Activated gamma-delta T cell treated with Interleukin-2 at 50 U/mL for 16 hours (primary cell): ENCODE data around the gene OLFM2.
"Not testable (repeated sequence)": the region's sequence is repeated elsewhere in the genome, so short reads cannot be mapped to it uniquely, and the experiment has no call there.

Source experiments
- DNase-seq: peaks from one replicate; pipeline ENCODE4 v3.0.0-alpha.2; 2020

The OLFM2 gene

GRCh38 chr19:9857920-9858746 is 78.2 kb downstream of the OLFM2 start:
- DNase-seq: no peak

DNA sequence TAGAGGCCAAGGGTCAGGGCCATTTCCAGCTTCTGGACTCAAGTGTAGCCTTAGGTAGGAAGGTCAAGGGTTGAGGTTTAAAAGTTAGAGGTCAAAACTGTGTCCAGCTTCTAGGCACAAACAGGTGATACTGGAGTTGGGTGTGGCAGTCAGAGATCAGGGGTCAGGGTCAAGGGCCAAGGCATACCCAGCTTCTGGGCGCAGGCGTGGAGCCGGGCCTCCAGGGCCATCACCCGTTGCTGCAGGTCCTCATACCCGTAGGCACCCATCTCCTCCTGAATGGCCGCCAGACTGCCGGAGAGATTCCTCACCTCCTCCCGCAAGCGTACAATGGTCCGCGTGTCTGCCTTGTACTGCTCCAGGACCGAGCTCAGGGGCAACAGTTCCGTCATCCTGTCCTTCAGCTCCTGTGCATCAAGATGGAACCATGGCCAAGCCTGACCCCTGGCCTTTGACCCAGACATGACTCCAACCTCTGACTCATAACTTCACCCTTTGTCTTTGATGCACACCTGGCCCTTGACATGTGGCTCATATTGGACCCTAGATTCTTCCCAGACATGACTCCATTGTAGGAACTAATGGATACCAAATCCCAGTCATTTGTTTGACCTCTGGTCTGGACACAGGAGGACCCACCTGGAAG is 79.1 kb downstream of the OLFM2 start:
- no peak for DNase-seq

GRCh38 chr19:9856609-9857008 is 79.7 kb downstream of the OLFM2 start:
- DNase-seq: no peak

DNA sequence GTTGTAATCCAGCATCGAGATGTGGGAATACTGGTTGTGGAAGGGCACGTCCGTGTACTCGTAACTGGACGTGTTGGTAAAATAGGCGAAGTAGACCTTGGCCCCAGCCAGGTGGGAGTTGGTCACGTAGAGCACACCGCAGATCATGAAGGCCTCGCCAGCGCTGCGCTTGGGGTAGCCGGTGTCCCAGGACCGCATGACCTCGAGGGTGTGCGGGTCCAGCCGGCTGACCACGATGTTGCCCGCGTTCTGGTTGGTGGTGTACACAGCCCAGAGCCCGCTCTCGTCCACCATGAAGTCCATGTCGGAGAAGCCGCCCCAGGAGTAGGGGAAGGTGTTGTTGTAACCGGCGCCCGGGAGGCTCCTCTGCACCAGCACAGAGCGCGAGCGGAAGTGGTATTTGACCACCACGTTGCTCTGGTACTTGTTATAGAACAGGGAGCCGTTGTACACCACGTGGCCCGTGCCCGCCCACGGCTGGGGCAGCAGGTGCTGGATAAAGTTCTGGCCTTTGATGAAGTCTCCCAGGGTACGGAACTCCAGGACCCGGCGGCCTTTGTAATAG is 82.0 kb downstream of the OLFM2 start:
- no peak for DNase-seq

- DNase-seq: no peak
Measured at GRCh38 chr19:9850235-9850959, 85.9 kb downstream of the OLFM2 start.

- no peak for DNase-seq
Measured at GRCh38 chr19:9849791-9850190, 86.5 kb downstream of the OLFM2 start.

DNA sequence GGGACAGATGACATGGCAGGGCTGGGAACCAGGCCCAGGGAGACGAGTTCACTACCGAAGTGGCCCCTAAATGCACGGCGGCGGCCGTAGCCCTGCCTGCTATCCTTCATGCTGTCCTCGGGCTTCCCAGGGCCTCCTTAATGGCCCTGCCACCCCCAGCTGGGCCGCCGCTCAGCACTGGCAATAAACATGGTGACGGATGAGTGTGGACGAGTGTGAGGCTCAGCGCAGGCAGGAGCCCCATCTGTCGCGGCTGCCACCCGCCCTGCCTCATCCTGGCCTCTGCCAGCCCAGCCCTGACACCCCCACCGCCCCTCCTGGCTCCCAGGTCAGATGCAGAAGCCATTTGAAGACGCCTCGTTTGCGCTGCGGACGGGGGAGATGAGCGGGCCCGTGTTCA is 87.6 kb downstream of the OLFM2 start:
- DNase-seq: no peak

DNA sequence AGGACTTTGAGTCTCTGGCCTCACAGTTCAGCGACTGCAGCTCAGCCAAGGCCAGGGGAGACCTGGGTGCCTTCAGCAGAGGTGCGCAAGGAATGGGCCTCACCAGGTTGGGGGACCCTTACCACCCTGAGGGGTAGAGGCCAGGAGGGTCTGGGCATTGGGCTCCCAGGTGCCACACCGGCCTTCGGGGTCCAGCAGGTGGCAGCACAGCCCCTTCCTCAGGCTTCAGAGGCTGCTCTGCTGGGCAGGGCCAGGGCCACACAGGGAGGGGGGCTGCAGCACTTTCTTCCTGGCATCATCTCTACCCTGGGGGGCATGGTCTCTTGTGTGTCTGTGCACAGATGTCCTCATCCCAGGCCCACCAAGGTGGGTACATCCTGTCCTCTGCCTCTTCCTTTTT is 88.3 kb downstream of the OLFM2 start:
- DNase-seq: peak; percentile 39

GRCh38 chr19:9847087-9847671 is 89.1 kb downstream of the OLFM2 start:
- peak; percentile 16 for DNase-seq

GRCh38 chr19:9843626-9844273 is 92.6 kb downstream of the OLFM2 start:
- DNase-seq: not testable (repeated sequence)

DNA sequence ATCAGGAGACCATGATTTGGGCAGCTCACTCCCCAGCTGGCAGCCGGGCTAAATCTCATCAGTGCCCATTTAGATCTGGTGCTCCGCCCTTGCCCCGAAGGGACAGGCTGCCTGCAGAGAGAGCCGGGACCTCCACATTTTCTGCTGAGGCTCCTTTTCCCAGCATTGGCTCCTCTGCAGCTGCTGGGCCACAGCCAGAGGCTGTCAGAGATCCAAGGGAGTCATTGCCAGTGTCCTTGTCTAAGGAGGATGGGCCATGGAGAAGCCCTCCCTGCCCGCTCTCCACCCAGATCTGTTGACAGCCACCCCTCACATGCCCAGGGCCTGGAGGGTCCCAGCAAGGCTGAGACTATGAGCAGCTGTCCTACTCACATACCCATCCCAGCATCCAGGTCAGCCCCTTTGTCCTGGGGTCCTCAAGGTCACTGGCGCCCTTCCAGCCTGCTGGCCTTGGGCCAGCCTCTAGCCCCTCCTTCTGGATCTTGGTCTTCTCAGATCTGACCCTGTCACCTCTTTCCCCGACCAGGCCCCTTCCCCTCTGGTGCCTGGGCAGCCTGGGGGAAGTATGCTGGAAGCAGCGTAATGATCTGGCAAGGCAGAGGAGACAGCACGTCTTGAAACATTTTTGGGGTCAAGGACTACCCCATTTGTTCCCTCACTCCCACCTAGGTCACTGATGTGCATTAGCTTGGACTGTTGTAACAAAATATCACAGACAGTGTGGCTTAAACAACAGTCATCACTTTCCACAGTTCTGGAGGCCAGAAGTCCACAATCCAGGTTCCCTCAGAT is 93.3 kb downstream of the OLFM2 start:
- DNase-seq: no peak

GRCh38 chr19:9839415-9839814 is 96.9 kb downstream of the OLFM2 start:
- no peak for DNase-seq

DNA sequence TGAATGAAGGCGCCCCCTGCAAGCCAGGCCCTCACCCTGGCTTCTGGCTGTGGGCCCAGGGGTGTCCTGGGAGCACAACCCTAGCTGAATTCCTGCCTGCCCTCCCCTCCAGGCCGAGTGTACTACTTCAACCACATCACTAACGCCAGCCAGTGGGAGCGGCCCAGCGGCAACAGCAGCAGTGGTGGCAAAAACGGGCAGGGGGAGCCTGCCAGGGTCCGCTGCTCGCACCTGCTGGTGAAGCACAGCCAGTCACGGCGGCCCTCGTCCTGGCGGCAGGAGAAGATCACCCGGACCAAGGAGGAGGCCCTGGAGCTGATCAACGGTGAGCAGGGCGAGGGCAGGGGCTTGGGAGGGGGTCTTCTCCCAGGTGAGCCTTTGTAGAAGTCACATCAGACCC is 98.0 kb downstream of the OLFM2 start:
- no peak for DNase-seq

DNA sequence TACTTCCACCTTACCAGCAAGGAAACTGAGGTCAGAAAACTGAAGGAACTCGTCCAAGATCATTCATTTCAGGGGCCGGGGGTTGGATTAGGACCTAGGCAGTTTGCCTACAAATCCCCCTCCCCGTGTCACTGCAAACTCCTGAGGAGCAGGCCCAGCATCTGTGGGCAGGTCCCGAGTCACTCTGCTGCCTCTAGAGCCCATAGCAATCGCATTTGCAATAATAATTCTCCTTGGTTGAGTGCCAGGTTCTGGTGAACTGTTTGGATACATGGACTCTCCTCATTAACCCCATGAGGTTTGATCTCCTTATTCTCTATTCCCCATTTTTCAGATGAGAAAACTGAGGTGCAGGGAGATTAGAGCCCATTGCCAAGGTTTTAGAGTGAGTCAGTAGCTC is 100.3 kb downstream of the OLFM2 start:
- no peak for DNase-seq

DNA sequence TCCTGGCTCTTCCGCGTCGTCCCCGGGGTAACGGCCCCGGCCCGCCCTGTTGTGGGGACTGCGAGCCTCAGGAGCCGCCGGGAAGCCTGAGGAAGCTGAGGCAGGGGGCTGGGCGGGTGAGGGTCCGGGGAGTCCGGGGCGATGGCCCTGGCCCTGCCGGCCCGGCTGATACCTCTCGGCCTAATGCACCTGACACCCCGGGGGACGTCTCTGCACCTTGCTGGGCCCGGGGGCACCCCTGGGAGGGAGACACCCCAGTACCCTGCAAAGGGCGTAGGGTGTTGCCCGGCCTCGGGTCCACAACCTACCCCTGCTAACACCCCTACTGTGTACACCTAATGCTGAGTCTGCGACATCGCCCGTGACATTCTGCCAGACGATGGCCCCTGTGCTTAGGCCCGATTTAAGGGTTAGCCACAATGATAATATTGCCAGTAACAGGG is 100.8 kb downstream of the OLFM2 start:
- no peak for DNase-seq

DNA sequence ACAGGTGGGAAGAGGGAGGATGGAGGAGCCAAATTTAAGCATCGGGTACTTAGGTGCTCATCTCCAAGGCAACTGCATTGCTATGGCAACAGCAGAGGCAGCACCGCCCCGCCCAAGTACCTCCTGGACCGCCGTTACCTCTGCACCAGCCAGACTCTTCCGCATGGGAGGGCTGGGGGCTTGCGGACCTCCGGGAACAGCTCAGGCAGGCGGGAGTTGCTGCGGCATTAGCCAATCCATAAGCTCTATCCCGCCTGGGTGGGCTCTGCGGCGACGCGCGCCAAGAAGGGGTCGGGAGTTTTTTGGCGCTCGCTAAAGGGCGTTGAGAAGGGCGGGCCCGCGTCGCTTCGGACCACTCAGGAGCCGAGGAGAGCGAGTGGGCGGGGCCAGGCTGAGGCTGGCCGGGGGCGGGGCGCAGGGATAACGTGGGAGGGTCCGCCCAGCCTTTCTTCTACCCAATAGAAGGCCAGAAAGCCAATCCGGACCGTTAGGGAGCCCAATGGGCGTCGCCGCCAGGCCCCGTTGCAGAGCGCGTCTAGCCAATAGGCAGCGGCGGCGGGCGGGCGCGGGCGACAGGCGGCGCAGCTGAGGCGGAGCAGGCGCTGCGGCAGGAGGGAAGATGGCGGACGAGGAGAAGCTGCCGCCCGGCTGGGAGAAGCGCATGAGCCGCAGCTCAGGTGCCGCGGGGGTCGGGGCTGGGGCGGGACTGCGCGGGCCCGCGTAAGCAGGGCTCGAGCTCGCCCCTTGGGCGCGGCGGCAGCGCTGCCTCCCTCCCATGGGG is 101.4 kb downstream of the OLFM2 start, which contains the start of gene PIN1:
Gene PIN1, plus strand, starts transcription at position 593 of the 781 bp plus-strand sequence. Its CDS starts 27 bp downstream, at position 620.
- DNase-seq: peak; percentile 99

- no peak for DNase-seq
Measured at GRCh38 chr19:9834307-9834725, 102.0 kb downstream of the OLFM2 start.

GRCh38 chr19:9828551-9829063 is 107.7 kb downstream of the OLFM2 start:
- no peak for DNase-seq

GRCh38 chr19:9827289-9828238 is 108.8 kb downstream of the OLFM2 start, which contains the start of gene UBL5:
Gene UBL5 (plus strand): TSS chr19:9827918. CDS start chr19:9828338, 420 bp downstream.
- peak; percentile 90 for DNase-seq
